Cardiac muscle cell (in vitro differentiated cells and primary cell): ENCODE results near the gene EEPD1. TPM values are rescaled to one million over a fixed set of nuclear protein-coding genes. Genes with fewer than 3 reads are reported as not detected.
"Not testable (repeated sequence)": the region's sequence is repeated elsewhere in the genome, so short reads cannot be mapped to it uniquely, and the experiment has no call there.

Experiments
- DNase-seq, 2 donors: peaks; one replicate each; pipeline versions ENCODE4 v3.0.0 to v3.0.0-alpha.2; 2010 to 2017; ENCODE audit warnings: low read depth in 1 of 2, low spot score in 1 of 2
- H3K27ac ChIP-seq: fragments of 200-600 bp; sonication (generic); 2 replicates; pipeline ENCODE4 v1.5.1; 2016
- H3K27me3 ChIP-seq: fragments of 200-600 bp; sonication (generic); 2 replicates; pipeline ENCODE4 v1.6.0; 2016; ENCODE audit warnings: control low read depth
- H3K36me3 ChIP-seq: fragments of 200-600 bp; sonication (generic); 2 replicates; pipeline ENCODE4 v1.5.1; 2016; ENCODE audit warnings: control low read depth
- H3K4me1 ChIP-seq: fragments of 200-600 bp; sonication (generic); 2 replicates; pipeline ENCODE4 v1.8.1; 2017; ENCODE audit warnings: low read depth, mild to moderate bottlenecking, mixed run types
- H3K4me3 ChIP-seq: fragments of 200-600 bp; sonication (generic); 2 replicates; pipeline ENCODE4 v1.5.1; 2016; ENCODE audit warnings: mild to moderate bottlenecking
- H3K9me3 ChIP-seq: fragments of 200-600 bp; sonication (generic); 2 replicates; pipeline ENCODE4 v1.5.1; 2017; ENCODE audit warnings: low read depth, mild to moderate bottlenecking, control low read depth
- CTCF ChIP-seq: IDR thresholded peaks from 2 replicates; pipeline ENCODE4 v1.5.1; 2012; ENCODE audit warnings: low read depth, mild to moderate bottlenecking, low read length
- polyA plus RNA-seq: library from polyadenylated mRNA; unstranded; fragments of >200 nt; fragmentation: Nextera tagmentation; extraction: Ambion mirVana; gene quantifications from 2 replicates; pipeline ENCODE4 v1.2.1, GENCODE V29; 2016
- total RNA-seq: library from RNA; depleted of rRNA; stranded (reverse); fragments of >200 nt; gene quantifications from 2 replicates; pipeline ENCODE4 v1.2.3, GENCODE V29; 2016

EEPD1 gene
- total and polyA plus RNA-seq, 2 experiments from 2014 or later: 4.8 to 11.9 TPM

GRCh38 chr7:36314491-36314890, 161.4 kb downstream of the EEPD1 start:
- Histone ChIP-seq H3K36me3 (no peaks in the 10 kb centered on the region), H3K4me3 (no peak overlapping the region), H3K4me1 (no peaks in the 10 kb centered on the region), H3K27ac (no peak overlapping the region), H3K9me3 (no peaks in the 10 kb centered on the region), H3K27me3 (no peaks in the 10 kb centered on the region)
- DNase-seq: no peak
- TF ChIP-seq CTCF: no peak

GRCh38 chr7:36315309-36315944, 162.4 kb downstream of the EEPD1 start:
- Histone ChIP-seq H3K4me1 (no peaks in the 10 kb centered on the region), H3K9me3 (no peaks in the 10 kb centered on the region), H3K36me3 (no peaks in the 10 kb centered on the region), H3K4me3 (no peak overlapping the region), H3K27me3 (no peaks in the 10 kb centered on the region), H3K27ac (no peak overlapping the region)
- TF ChIP-seq CTCF: no peak
- no peak for DNase-seq

GRCh38 chr7:36316319-36316718, 163.3 kb downstream of the EEPD1 start:
- DNase-seq: no peak
- Histone ChIP-seq H3K36me3 (no peaks in the 10 kb centered on the region), H3K27me3 (no peaks in the 10 kb centered on the region), H3K4me3 (no peak overlapping the region), H3K27ac (no peak overlapping the region), H3K4me1 (no peaks in the 10 kb centered on the region), H3K9me3 (no peaks in the 10 kb centered on the region)
- no peak for TF ChIP-seq CTCF

GRCh38 chr7:36317276-36317675, 164.2 kb downstream of the EEPD1 start:
- H3K4me3 ChIP-seq: no peak overlapping the region
- no peak overlapping the region for H3K27ac ChIP-seq
- H3K36me3 ChIP-seq: no peaks in the 10 kb centered on the region
- no peak for TF ChIP-seq CTCF
- no peaks in the 10 kb centered on the region for H3K4me1 ChIP-seq
- no peaks in the 10 kb centered on the region for H3K9me3 ChIP-seq
- no peaks in the 10 kb centered on the region for H3K27me3 ChIP-seq
- no peak for DNase-seq

GRCh38 chr7:36318116-36318515, 165.1 kb downstream of the EEPD1 start:
- no peaks in the 10 kb centered on the region for H3K9me3 ChIP-seq

GRCh38 chr7:36321284-36321683, 168.2 kb downstream of the EEPD1 start:
- H3K27ac ChIP-seq, DNase-seq, H3K4me1 ChIP-seq, H3K27me3 ChIP-seq, H3K36me3 ChIP-seq, H3K9me3 ChIP-seq, H3K4me3 ChIP-seq: not testable (repeated sequence)

More at GRCh38 chr7:36318116-36318515, 165.1 kb downstream of the EEPD1 start:
- TF ChIP-seq CTCF: no peak
- Histone ChIP-seq H3K27ac (no peak overlapping the region), H3K4me1 (no peaks in the 10 kb centered on the region), H3K4me3 (no peak overlapping the region), H3K36me3 (no peaks in the 10 kb centered on the region), H3K27me3 (no peaks in the 10 kb centered on the region)
- no peak for DNase-seq
